CD4-positive, alpha-beta T cell treated with Interleukin-2 at 100 ng/mL for 4 hours (primary cell): ENCODE results near the gene S100A9.

Experiments used
- DNase-seq: peaks from one replicate; pipeline ENCODE4 v3.0.0-alpha.2; 2020; ENCODE audit warnings: low spot score

S100A9 gene

GRCh38 chr1:153361480-153362109, 3.9 kb downstream of the S100A9 start:
- DNase-seq = no peak

- DNase-seq = no peak
Observed at GRCh38 chr1:153362187-153362775, 4.6 kb downstream of the S100A9 start.

DNA sequence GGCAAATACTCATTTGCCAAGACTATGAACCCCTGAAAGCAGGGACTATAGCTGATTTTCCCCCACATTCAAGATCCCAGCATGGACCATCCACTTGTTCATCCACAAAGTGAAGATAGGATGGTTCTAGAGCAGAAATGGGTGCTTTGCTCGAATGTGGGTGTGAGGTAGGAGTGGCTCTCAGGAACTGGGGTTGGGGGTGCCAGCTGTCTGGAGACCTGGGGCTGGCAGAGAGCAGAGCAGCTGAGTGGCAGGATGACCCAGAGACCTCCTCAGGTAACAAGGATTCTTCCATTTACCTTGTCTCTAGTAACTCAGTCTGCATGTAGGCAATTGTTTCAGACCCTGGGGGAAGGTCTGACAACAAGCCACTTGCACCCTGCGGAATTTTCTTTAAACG, 6.0 kb downstream of the S100A9 start:
- no peak for DNase-seq

DNA sequence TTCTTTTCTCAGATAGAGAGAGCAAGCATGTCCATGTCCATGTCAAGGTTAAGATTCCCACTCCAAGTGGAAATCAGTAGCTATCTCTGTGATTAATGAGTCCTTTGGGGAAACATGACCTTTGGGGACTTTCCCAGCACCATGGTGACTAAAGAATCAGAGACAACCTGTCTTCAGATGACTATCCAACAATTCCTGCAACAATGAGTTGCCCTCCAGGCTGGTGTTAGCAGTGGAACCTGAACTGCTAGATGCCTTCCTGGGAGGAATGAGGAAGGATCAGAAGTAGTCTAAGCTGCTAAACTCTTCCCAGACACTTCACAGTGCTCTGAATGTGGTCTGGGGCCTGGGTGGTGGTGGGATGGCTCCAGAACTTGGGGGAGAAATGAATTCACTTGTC, 6.5 kb downstream of the S100A9 start:
- DNase-seq = no peak

- no peak for DNase-seq
Observed at GRCh38 chr1:153364766-153365666, 7.4 kb downstream of the S100A9 start.

DNA sequence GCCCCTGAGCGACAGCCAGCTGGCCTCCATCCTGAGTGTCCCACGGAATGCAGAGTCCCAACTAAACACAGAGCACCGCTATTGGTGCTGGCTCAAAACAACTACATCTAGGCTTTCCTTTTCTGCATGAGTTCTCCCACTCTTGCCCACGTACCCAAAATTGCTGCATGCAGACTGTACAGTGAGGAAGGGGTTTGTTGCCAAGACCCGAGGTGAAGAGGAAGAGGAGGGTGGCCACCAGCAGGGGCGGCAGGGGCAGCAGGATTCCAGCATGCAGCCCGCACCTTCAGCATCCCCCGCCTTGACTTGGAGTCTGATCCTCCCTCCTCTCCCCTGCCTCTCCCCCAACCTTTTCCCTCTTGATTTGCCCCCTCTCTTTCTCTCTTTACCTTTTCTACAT, 8.0 kb downstream of the S100A9 start:
- DNase-seq = no peak

DNA sequence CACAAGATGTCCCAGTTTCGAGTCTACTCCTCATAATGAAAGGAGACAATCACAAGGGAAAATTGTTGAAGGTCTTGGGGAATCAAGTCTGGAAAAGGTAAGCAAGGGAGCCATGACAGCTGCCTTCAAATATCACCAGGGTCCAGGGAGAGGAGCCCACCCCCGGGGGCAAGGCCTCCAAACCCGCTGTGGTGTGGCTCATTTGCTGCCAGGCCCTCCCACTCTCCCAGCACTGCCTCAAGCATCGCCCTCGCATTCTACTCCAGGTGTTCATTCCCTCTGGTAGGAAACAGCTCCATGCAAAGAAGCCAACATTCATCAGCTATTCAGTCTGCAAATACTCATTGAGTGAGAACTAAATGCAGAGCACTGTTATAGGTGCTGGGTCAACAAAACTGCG, 8.6 kb downstream of the S100A9 start:
- DNase-seq = no peak

DNA sequence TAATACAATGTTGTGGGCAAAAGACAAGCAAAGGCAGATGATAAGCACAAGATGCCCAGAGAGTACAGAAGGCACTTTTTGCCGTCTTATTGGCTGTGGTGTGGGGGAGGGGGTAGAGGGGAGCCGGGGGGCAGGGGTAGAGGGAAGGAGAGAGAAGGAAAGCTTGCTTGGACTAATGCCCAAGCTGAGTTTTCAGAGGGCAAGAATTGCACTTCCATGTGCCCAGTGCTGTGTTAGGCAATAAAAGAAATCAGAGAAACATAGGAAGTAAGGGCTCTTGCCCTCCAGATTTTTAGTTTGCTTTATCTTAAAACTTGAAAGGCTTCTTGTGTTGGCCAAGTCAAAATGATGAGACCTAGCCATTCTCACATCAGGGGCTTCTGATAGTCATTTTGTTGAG, 9.4 kb downstream of the S100A9 start:
- no peak for DNase-seq

GRCh38 chr1:153368495-153368894, 10.8 kb downstream of the S100A9 start:
- no peak for DNase-seq

DNA sequence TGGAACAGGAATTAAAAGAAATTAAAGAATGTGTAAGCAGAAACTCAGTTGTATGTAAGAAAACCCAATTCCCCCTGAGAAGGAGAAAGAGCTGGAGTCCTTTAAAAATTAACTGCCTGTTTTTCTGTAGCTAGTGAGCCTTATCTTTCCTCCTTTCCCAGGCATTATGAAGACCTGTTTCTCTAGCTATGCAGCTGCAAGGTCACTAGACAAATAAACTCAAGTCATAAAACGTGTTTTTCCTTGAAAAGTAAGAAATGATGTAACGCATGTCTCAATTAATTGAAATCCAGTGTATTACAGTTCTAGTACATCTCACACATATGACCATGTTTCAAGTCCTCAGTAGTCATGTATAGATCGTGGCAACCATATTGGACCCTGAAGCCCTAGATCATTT, 12.5 kb downstream of the S100A9 start:
- no peak for DNase-seq

DNA sequence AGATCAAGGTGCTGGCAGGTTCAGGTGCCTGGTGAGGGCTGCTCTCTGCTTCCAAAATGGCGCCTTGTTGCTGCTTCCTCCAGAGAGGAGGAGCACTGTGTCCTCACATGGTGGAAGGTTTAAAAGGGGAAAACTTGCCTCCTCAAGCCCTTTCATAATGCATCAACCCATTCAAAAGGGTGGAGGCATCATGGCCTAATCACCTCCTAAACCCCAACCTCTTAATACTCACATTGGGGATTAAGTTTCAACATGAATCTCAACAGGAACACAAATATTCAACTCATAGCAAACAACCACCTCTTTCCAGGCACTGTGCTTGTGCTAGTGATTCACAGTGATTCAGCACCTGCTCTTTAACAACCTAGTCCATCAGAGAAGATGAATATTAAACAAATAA, 13.6 kb downstream of the S100A9 start:
- DNase-seq = no peak

DNA sequence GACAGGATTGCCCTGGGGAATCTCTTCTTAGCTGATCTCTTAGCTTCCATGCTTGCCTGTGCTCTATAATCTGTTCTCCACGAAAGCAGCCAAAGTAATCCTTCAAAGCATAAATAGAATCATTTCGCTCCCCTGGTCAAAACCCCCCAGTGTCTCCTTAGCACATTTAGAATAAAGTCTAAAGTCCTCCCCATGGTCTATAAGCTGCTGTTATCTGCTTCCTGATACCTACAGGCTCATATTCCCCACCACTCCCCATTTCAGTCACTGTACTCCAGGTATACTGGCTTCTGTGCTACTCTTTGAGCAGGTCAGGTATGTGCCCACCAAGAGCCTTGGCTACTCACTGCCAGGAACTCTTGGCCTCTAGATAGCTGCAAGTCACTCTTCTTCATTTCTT, 14.9 kb downstream of the S100A9 start:
- DNase-seq = no peak

DNA sequence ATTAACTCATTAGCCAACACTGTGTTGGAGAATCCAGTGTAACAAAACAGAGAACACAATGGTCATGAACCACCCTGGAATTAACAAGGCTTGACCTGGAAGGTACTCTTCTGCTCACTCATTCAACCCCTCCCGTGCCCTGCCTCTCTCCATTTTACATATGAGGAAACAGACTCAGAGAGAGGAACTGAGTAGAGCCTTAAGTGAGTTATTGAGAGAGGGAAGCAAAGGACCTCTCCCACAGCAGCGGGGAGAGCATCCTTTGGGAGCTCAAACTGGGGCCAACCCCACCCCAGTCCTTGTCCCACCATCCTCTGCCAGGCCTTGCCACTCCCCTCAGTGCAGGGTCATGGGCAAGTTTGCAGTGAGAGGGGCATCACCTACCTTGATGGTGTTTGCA, 16.4 kb downstream of the S100A9 start:
- DNase-seq = no peak

- no peak for DNase-seq
Observed at GRCh38 chr1:153375511-153375910, 17.9 kb downstream of the S100A9 start, which contains the start of gene S100A12. Gene S100A12 (minus strand): TSS chr1:153375621. CDS start chr1:153374592, 1,029 bp downstream.

GRCh38 chr1:153379591-153379990, 21.9 kb downstream of the S100A9 start:
- DNase-seq = no peak

DNA sequence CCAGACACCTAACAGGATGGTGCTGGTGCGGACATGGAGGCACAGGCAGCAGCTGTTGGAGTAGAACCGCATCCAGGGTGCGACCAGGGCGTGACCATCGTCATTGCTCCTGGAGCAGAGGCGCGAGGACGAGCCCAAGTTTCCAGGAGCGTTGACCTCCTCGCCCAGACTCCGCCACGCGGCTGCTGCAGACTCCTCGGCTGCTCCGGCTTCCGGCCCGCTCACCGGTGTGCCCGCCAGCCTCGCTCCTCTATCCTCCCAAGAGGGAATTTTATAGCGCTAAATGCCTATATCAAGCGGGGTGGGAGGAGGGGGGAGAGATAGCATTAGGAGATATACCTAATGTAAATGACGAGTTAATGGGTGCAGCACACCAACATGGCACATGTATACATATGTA, 23.1 kb downstream of the S100A9 start:
- DNase-seq = no peak

GRCh38 chr1:153384958-153385580, 27.4 kb downstream of the S100A9 start:
- DNase-seq = no peak

- DNase-seq = no peak
Observed at GRCh38 chr1:153386500-153386901, 28.8 kb downstream of the S100A9 start.

- DNase-seq = no peak
Observed at GRCh38 chr1:153387001-153387400, 29.3 kb downstream of the S100A9 start.

- no peak for DNase-seq
Observed at GRCh38 chr1:153387785-153388184, 30.1 kb downstream of the S100A9 start.

DNA sequence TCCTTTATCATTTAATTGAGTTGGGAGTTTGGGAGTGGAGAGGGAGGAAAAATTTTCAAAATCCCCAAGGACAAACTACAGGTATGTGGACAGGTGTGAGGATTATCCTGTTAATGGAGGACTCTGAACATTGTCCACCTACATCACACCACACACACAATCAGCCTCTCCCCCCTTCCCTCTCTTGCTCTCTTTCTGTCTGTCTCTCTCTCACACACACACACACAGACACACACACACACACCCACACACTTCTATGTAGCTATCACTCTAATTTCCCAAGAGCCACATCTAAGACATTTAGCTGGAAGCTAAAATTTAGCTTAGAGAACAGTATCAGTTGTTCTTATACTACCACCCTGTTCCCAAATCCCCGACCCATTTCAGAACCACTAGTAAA, 31.7 kb downstream of the S100A9 start:
- DNase-seq = no peak

DNA sequence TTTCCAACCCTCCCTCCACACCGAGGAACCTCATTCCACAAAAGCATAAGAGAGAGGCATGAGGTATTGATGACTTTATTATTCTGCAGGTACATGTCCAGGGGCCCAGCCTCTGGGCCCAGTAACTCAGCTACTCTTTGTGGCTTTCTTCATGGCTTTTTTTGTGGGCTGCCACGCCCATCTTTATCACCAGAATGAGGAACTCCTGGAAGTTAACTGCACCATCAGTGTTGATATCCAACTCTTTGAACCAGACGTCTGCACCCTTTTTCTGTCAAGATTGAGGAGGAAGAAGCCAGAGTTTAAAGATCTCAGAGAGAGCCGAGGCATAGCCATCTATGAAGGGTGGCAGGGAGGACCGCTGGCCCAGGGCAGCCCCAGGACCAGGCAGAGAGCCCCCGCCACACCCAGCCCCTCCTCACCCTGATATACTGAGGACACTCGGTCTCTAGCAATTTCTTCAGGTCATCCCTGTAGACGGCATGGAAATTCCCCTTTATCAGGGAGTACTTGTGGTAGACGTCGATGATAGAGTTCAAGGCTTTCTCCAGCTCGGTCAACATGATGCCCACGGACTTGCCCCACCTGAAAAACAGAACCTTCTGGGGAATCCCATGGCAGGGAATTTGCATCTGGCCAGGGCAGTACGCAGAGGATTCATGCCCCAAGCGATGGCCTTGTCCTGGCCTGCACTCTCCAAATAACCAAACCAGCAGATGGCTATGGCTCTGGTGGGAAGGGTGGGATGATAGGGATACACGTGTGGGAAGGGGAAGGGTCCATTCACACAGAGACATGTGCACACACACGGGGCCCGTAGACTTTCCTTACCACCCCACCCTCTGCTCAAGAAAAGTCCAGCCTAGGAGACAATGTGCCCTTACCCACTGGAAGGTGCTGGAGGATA, 32.6 kb downstream of the S100A9 start:
- DNase-seq = no peak
